ENCODE measurements around the gene KCMF1.
A peak's percentile ranks its signal among the peaks of the same experiment; 100 is the strongest.

The KCMF1 gene

GRCh38 chr2:84989927-84990326 lies 19.0 kb downstream of the KCMF1 start:
- DNase-seq (ENCODE audit: low spot score) = no peak
- H3K27ac ChIP-seq = no peak overlapping the region
- ChIA-PET CTCF (interaction anchor here (0.6 to 0.9 kb wide), 2 partner anchors 8 to 310 kb away, joined by 3 to 4 read pairs; no protein-coding TSS in a partner anchor), POLR2A (ENCODE audit: low non-redundant PET) (no interaction called here)
- no peak for TF ChIP-seq CTCF (conservative IDR thresholded peaks at IDR 0.05; ENCODE audit: low read depth)

- CTCF ChIA-PET = no interaction called here
- peak overlapping the region; percentile 39; the same call in 1 of the 2 replicates for H3K27ac ChIP-seq
- DNase-seq (ENCODE audit: low spot score) = peak; percentile 41
- POLR2A ChIA-PET (ENCODE audit: low non-redundant PET) = no interaction called here
- no peak for TF ChIP-seq CTCF (conservative IDR thresholded peaks at IDR 0.05; ENCODE audit: low read depth)
Observed at GRCh38 chr2:84991404-84992160, 20.6 kb downstream of the KCMF1 start.

- ChIA-PET POLR2A (ENCODE audit: low non-redundant PET) (no interaction called here), CTCF (interaction anchor here (0.7 kb wide), 1 partner anchor 271 kb away, joined by 4 read pairs; no protein-coding TSS in a partner anchor)
- no peak overlapping the region for H3K27ac ChIP-seq
- TF ChIP-seq CTCF (conservative IDR thresholded peaks at IDR 0.05; ENCODE audit: low read depth) = no peak
- DNase-seq (ENCODE audit: low spot score) = no peak
Observed at GRCh38 chr2:84995826-84996225, 24.9 kb downstream of the KCMF1 start.

GRCh38 chr2:84996909-84997308 lies 25.9 kb downstream of the KCMF1 start:
- CTCF ChIA-PET = no interaction called here
- POLR2A ChIA-PET (ENCODE audit: low non-redundant PET) = no interaction called here
- no peak for DNase-seq (ENCODE audit: low spot score)
- no peak overlapping the region for H3K27ac ChIP-seq
- no peak for TF ChIP-seq CTCF (conservative IDR thresholded peaks at IDR 0.05; ENCODE audit: low read depth)

- CTCF ChIA-PET = no interaction called here
- POLR2A ChIA-PET (ENCODE audit: low non-redundant PET) = no interaction called here
- H3K27ac ChIP-seq = no peak overlapping the region
- DNase-seq (ENCODE audit: low spot score) = no peak
- TF ChIP-seq CTCF (conservative IDR thresholded peaks at IDR 0.05; ENCODE audit: low read depth) = no peak
Observed at GRCh38 chr2:84999553-84999955, 28.6 kb downstream of the KCMF1 start.

GRCh38 chr2:85001595-85001994 lies 30.6 kb downstream of the KCMF1 start:
- TF ChIP-seq CTCF (conservative IDR thresholded peaks at IDR 0.05; ENCODE audit: low read depth) = no peak
- no peak overlapping the region for H3K27ac ChIP-seq
- CTCF ChIA-PET = no interaction called here
- DNase-seq (ENCODE audit: low spot score) = no peak
- POLR2A ChIA-PET (ENCODE audit: low non-redundant PET) = interaction anchor here (0.6 kb wide), 1 partner anchor 94 kb away, joined by 5 read pairs; no protein-coding TSS in a partner anchor

Measured in RWPE1 (cell line).